Heart left ventricle (tissue), 13 donors: ENCODE data around the gene RBL1.

Source experiments
- CTCF ChIP-seq, 12 donors: fragments of 200-600 bp; sonication (generic) in 4 of 12; IDR thresholded peaks; one replicate each; pipeline versions ENCODE4 v1.5.0 to v1.8.0; 2018 to 2022; ENCODE audit warnings: antibody characterized with exemption in 12 of 12, mild to moderate bottlenecking in 5 of 12
- POLR2A ChIP-seq, 2 donors: fragments of 450-650 bp; IDR thresholded peaks; one replicate each; pipeline ENCODE4 v1.6.1; 2017; ENCODE audit warnings: antibody characterized with exemption in 2 of 2, mild to moderate bottlenecking in 2 of 2, moderate library complexity in 2 of 2
- donor health status: ischemic (EF 13 %, LVEDD 7.1; RV severe dilation, severe dysfunction).
- donor health status: DM: no; HTN: yes; CAD: no.
- donor health status: DM: no; HTN: no; CAD: no.
- donor health status: ischemic (EF 25% LVEDD 6.9; RV normal size, moderate dysfunction).
- donor health status: ischemic (EF 25% LVEDD 5.7; RV mildly dilated, moderate dysfunction).
- donor health status: ischemic (EF 35%, LVEDD 5.7; RV mildly dilated, moderate dysfunction).
- donor health status: nonischemic (EF 11% LVEDD 7.7; RV severe dilation, severe dysfunction).
- donor health status: DM: yes; HTN: yes; CAD: no.
- donor health status: PGD.
- donor health status: ischemic (EF 29% LVEDD 5.4; RV normal size, mild dysfunction).
- donor health status: nonischemic (EF 23%, LVEDD 6.1; RV moderate dilation, normal function).

DNA sequence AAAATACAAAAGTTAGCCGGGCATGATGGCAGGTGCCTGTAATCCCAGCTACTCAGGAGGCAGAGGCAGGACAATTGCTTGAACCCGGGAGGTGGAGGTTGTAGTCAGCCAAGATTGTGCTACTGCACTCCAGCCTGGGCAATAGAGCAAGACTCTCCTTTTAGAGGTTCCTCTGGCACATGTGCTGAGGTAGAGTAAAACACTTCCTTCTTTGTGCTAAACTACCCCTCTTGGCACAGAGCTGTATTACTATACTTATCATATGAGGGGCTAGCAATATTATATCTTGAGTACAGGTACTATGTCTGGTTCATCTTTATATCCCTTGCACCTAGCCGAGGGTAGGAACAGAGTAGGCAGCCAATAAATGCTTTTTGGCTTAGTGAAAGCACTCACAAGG lies 104.1 kb downstream of the RBL1 start:
- no peak for TF ChIP-seq CTCF (IDR thresholded peaks at IDR 0.05)
- no peak for TF ChIP-seq POLR2A (IDR thresholded peaks at IDR 0.05)
